ACC112 (cell line): ENCODE results near the gene DHPS.
"Not testable (repeated sequence)": the region's sequence is repeated elsewhere in the genome, so short reads cannot be mapped to it uniquely, and the experiment has no call there.

ENCODE experiments used
- H2AFZ ChIP-seq: fragments of 200-600 bp; sonication (generic); one replicate; pipeline ENCODE4 v1.6.0; 2017; ENCODE audit warnings: antibody characterized with exemption, low read length; ENCODE audit not compliant: unreplicated experiment
- H3K27ac ChIP-seq: fragments of 200-600 bp; sonication (generic); 2 replicates; pipeline ENCODE4 v1.5.1; 2014; ENCODE audit warnings: low read depth, mild to moderate bottlenecking, antibody characterized with exemption, low read length, moderate library complexity
- H3K27me3 ChIP-seq: fragments of 200-600 bp; sonication (generic); 2 replicates; pipeline ENCODE4 v1.6.1; 2014; ENCODE audit warnings: mild to moderate bottlenecking, antibody characterized with exemption, low read length, moderate library complexity, mixed read lengths; ENCODE audit not compliant: insufficient read depth
- H3K36me3 ChIP-seq: fragments of 200-600 bp; sonication (generic); 2 replicates; pipeline ENCODE4 v1.6.1; 2016; ENCODE audit warnings: mild to moderate bottlenecking, antibody characterized with exemption, low read length, moderate library complexity, mixed read lengths; ENCODE audit not compliant: insufficient read depth
- H3K4me1 ChIP-seq: fragments of 200-600 bp; sonication (generic); one replicate; pipeline ENCODE4 v1.6.1; 2016; ENCODE audit warnings: low read length, mixed read lengths; ENCODE audit not compliant: insufficient read depth, unreplicated experiment, control insufficient read depth
- H3K4me3 ChIP-seq: fragments of 200-600 bp; sonication (generic); 2 replicates; pipeline ENCODE4 v1.5.1; 2014; ENCODE audit warnings: mild to moderate bottlenecking, low read depth, low read length
- H3K79me2 ChIP-seq: fragments of 200-600 bp; sonication (generic); one replicate; pipeline ENCODE4 v1.6.0; 2016; ENCODE audit warnings: low read length; ENCODE audit not compliant: control insufficient read depth, unreplicated experiment, insufficient read depth

DHPS gene

GRCh38 chr19:12705654-12706331 is 24.1 kb upstream of the DHPS start:
- Histone ChIP-seq H3K36me3 (0 out of 2 replicates have a peak, but pooled peaks cover 8% of the 10 kb centered on the region), H3K4me1 (no peaks in the 10 kb centered on the region), H3K27me3 (no peaks in the 10 kb centered on the region), H3K27ac (no peak overlapping the region), H2AFZ (no peak overlapping the region), H3K79me2 (no peaks in the 10 kb centered on the region), H3K4me3 (no peak overlapping the region)

GRCh38 chr19:12705169-12705568 is 23.5 kb upstream of the DHPS start:
- H3K27ac ChIP-seq = no peak overlapping the region
- 0 out of 2 replicates have a peak, but pooled peaks cover 8% of the 10 kb centered on the region for H3K36me3 ChIP-seq
- no peak overlapping the region for H3K4me3 ChIP-seq
- H3K79me2 ChIP-seq = no peaks in the 10 kb centered on the region
- H2AFZ ChIP-seq = no peak overlapping the region
- no peaks in the 10 kb centered on the region for H3K4me1 ChIP-seq
- H3K27me3 ChIP-seq = no peaks in the 10 kb centered on the region

- H3K27me3 ChIP-seq = no peaks in the 10 kb centered on the region
- H3K79me2 ChIP-seq = no peaks in the 10 kb centered on the region
- 0 out of 2 replicates have a peak, but pooled peaks cover 8% of the 10 kb centered on the region for H3K36me3 ChIP-seq
- no peaks in the 10 kb centered on the region for H3K4me1 ChIP-seq
- no peak overlapping the region for H3K27ac ChIP-seq
- no peak overlapping the region for H3K4me3 ChIP-seq
- H2AFZ ChIP-seq = no peak overlapping the region
These were observed 21.4 kb upstream of the DHPS start for GRCh38 chr19:12703046-12703445.

GRCh38 chr19:12701596-12702282 is 20.1 kb upstream of the DHPS start:
- Histone ChIP-seq H3K79me2 (no peaks in the 10 kb centered on the region), H3K4me3 (no peak overlapping the region), H3K27me3 (no peaks in the 10 kb centered on the region), H3K4me1 (no peaks in the 10 kb centered on the region), H2AFZ (no peak overlapping the region), H3K27ac (no peak overlapping the region), H3K36me3 (0 out of 2 replicates have a peak, but pooled peaks cover 8% of the 10 kb centered on the region)

- H3K36me3 ChIP-seq = 0 out of 2 replicates have a peak, but pooled peaks cover 5% of the 10 kb centered on the region
- no peak overlapping the region for H3K4me3 ChIP-seq
- no peak overlapping the region for H3K27ac ChIP-seq
- peaks cover 8% of the 10 kb centered on the region for H3K4me1 ChIP-seq
- H3K27me3 ChIP-seq = no peaks in the 10 kb centered on the region
- no peak overlapping the region for H2AFZ ChIP-seq
- no peaks in the 10 kb centered on the region for H3K79me2 ChIP-seq
These were observed 16.5 kb upstream of the DHPS start for GRCh38 chr19:12698138-12698537.

DNA sequence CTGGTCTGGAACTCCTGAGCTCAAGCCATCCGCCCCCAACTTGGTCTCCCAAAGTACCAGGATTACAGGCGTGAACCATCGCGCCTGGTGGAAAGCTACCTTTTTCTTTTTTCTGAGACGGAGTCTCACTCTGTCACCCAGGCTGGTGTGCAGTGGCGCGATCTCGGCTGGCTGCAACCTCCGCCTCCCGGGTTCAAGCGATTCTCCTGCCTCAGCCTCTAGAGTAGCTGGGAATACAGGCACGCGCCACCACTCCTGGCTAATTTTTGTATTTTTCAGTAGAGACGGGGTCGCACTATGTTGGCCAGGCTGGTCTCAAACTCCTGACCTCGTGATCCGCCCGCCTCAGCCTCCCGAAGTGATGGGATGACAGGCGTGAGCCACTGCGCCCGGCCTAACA is 15.7 kb upstream of the DHPS start:
- H3K27me3 ChIP-seq, H3K27ac ChIP-seq, H2AFZ ChIP-seq, H3K36me3 ChIP-seq, H3K4me3 ChIP-seq, H3K4me1 ChIP-seq, H3K79me2 ChIP-seq: not testable (repeated sequence)

DNA sequence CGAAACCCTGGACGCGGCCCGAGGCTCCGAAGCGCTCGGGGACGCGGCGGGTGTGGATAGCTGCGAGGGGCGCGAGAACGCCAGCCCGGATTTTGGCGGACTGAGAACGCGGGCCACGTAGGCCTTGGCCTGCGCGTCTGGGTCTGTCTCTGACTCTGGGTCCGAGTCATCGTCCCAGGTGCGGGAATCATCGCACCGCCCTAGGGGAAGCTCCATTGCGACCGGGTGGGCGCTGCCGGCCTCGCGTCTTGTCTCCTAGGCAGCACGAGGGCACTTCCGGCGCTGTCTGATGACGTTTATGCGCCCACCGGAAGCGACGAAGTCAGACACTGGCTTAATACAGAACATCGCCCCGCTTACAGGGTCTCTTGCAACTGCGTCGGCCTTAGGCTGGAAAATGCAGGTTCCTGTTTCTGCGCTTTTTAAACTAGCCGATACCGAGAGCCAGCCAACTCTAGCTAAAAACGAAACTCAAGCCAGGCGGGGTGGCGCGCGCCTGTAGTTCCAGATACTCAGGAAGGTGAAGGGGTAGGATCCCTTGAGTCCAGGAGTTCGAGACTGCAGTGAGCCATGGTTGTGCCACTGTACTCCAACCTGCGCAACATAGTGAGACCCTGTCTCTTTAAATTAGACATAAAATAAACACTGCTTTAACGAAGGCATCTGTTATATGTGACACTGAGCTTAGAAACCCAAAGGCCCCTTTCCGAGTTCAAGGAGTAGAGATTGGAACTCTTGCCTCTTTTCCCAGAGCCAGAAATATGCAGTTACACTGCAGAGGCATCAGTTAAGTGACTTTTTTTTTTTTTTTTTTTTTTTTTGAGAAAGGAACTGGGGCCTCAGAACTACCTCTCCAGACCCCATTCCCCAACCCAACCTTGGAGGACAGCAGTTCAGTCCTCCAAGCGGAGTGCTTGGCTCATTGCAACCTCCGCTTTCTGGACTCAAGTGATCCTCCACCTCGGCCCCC is 15.0 kb upstream of the DHPS start, which contains the start of gene FBXW9:
FBXW9 (minus strand) TSS at position 266 of the 970 bp plus-strand sequence; CDS start at position 216, 50 bp downstream.
- peak within 1 kb of the TSS; percentile 92 for H3K4me3 ChIP-seq
- H3K27ac ChIP-seq = peak within 1 kb of the TSS; percentile 60
- peaks cover 8% of the 10 kb centered on the region for H3K4me1 ChIP-seq
- H2AFZ ChIP-seq = peak within 1 kb of the TSS; percentile 39
- H3K27me3 ChIP-seq = no peaks in the 10 kb centered on the region
- no peaks in the 10 kb centered on the region for H3K79me2 ChIP-seq
- H3K36me3 ChIP-seq = no peaks in the 10 kb centered on the region

GRCh38 chr19:12695997-12696365 is 14.3 kb upstream of the DHPS start:
- Histone ChIP-seq H3K79me2 (no peaks in the 10 kb centered on the region), H3K27ac (no peak overlapping the region), H3K27me3 (no peaks in the 10 kb centered on the region), H2AFZ (peak overlapping the region; percentile 32), H3K4me1 (peaks cover 8% of the 10 kb centered on the region), H3K36me3 (no peaks in the 10 kb centered on the region), H3K4me3 (peak overlapping the region; percentile 92)

- H3K27me3 ChIP-seq = no peaks in the 10 kb centered on the region
- H3K4me3 ChIP-seq = peak overlapping the region; percentile 92
- H2AFZ ChIP-seq = peak overlapping the region; percentile 32
- H3K27ac ChIP-seq = no peak overlapping the region
- H3K36me3 ChIP-seq = no peaks in the 10 kb centered on the region
- H3K4me1 ChIP-seq = peaks cover 8% of the 10 kb centered on the region
- H3K79me2 ChIP-seq = no peaks in the 10 kb centered on the region
These were observed 13.8 kb upstream of the DHPS start for GRCh38 chr19:12695514-12695913.

DNA sequence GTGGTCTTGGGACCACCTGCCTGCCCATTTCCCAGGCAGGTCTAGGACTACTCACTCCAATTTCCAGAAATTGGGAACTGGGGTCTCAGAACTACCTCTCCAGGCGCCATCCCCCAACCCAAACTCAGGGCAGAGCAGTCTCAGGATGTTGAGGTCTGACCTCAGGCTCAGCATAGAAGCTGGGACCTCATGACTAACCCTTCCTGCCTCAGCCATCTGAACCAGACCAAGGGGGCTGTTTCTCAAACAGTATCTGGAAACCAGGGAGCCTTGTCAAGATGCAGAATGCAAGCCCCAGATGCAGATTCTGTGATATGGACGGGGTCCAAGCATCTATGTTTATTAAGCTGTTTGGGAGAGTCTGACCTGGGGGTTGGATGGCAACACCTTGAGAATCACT is 13.4 kb upstream of the DHPS start:
- Histone ChIP-seq H3K4me1 (peaks cover 8% of the 10 kb centered on the region), H3K79me2 (no peaks in the 10 kb centered on the region), H2AFZ (no peak overlapping the region), H3K27ac (no peak overlapping the region), H3K27me3 (no peaks in the 10 kb centered on the region), H3K4me3 (peak overlapping the region; percentile 92), H3K36me3 (no peaks in the 10 kb centered on the region)
